Endometrial microvascular endothelial cells (primary cell): ENCODE results near the gene CA10. TPM values are rescaled to one million over a fixed set of nuclear protein-coding genes. Genes with fewer than 3 reads are reported as not detected.

Experiments
- in situ Hi-C: cut with HindIII; loops from 2 replicates; pipeline ENCODE4 v1.10.0; 2017; ENCODE audit warnings: low sequenced_read_pairs, low pct_unique_long_range_greater_than_20kb; ENCODE audit errors: inconsistent ontology term
- total RNA-seq: library from RNA; depleted of rRNA; stranded (reverse); fragments of >200 nt; gene quantifications from one replicate; pipeline ENCODE4 v1.2.3, GENCODE V29; 2015; ENCODE audit errors: inconsistent ontology term

The CA10 gene
- total RNA-seq, 1 donor from 2014 or later: not detected

GRCh38 chr17:51842763-51843162 is 315.8 kb downstream of the CA10 start:
- in situ Hi-C loops: no loop called here

- in situ Hi-C loops: no loop called here
These were observed 316.8 kb downstream of the CA10 start for GRCh38 chr17:51841669-51842068.

- in situ Hi-C loops: no loop called here
These were observed 317.8 kb downstream of the CA10 start for GRCh38 chr17:51840688-51841087.

GRCh38 chr17:51833620-51834019 is 324.9 kb downstream of the CA10 start:
- in situ Hi-C loops: no loop called here

- in situ Hi-C loops: no loop called here
These were observed 325.5 kb downstream of the CA10 start for GRCh38 chr17:51833045-51833444.

- in situ Hi-C loops: no loop called here
These were observed 327.6 kb downstream of the CA10 start for GRCh38 chr17:51830886-51831285.

GRCh38 chr17:51830451-51830850 is 328.1 kb downstream of the CA10 start:
- in situ Hi-C loops: no loop called here

- in situ Hi-C loops: no loop called here
These were observed 329.6 kb downstream of the CA10 start for GRCh38 chr17:51828901-51829300.

- in situ Hi-C loops: no loop called here
These were observed 331.4 kb downstream of the CA10 start for GRCh38 chr17:51827140-51827539.

- in situ Hi-C loops: no loop called here
These were observed 337.7 kb downstream of the CA10 start for GRCh38 chr17:51820766-51821165.

- in situ Hi-C loops: no loop called here
These were observed 338.3 kb downstream of the CA10 start for GRCh38 chr17:51820252-51820651.

- in situ Hi-C loops: no loop called here
These were observed 338.9 kb downstream of the CA10 start for GRCh38 chr17:51819341-51820219.

GRCh38 chr17:51818777-51819176 is 339.7 kb downstream of the CA10 start:
- in situ Hi-C loops: no loop called here

- in situ Hi-C loops: no loop called here
These were observed 340.6 kb downstream of the CA10 start for GRCh38 chr17:51817955-51818354.

- in situ Hi-C loops: no loop called here
These were observed 341.4 kb downstream of the CA10 start for GRCh38 chr17:51817117-51817516.

GRCh38 chr17:51815097-51815496 is 343.4 kb downstream of the CA10 start:
- in situ Hi-C loops: no loop called here

GRCh38 chr17:51814521-51814920 is 344.0 kb downstream of the CA10 start:
- in situ Hi-C loops: no loop called here

GRCh38 chr17:51813784-51814174 is 344.7 kb downstream of the CA10 start:
- in situ Hi-C loops: no loop called here

- in situ Hi-C loops: no loop called here
These were observed 345.3 kb downstream of the CA10 start for GRCh38 chr17:51813140-51813783.

GRCh38 chr17:51807460-51807859 is 351.1 kb downstream of the CA10 start:
- in situ Hi-C loops: no loop called here
